Parathyroid adenoma (tissue), 2 donors: Measurements from ENCODE around the gene TMEM135.

Experiments used
- H2AFZ ChIP-seq: fragments of 300-600 bp; sonication (generic); one replicate; pipeline ENCODE4 v1.7.0; 2017; ENCODE audit warnings: antibody characterized with exemption, mild to moderate bottlenecking
- H3K27ac ChIP-seq: fragments of 300-600 bp; sonication (generic); one replicate; pipeline ENCODE4 v1.7.0; 2017
- H3K27me3 ChIP-seq: fragments of 300-600 bp; sonication (generic); one replicate; pipeline ENCODE4 v1.7.0; 2017; ENCODE audit warnings: low read length; ENCODE audit not compliant: control insufficient read depth, insufficient read depth
- H3K36me3 ChIP-seq: fragments of 300-600 bp; sonication (generic); one replicate; pipeline ENCODE4 v1.7.0; 2017; ENCODE audit warnings: low read length; ENCODE audit not compliant: control insufficient read depth, insufficient read depth
- H3K4me1 ChIP-seq: fragments of 300-600 bp; sonication (generic); one replicate; pipeline ENCODE4 v1.7.0; 2017; ENCODE audit warnings: control low read depth
- H3K4me2 ChIP-seq: fragments of 300-600 bp; sonication (generic); one replicate; pipeline ENCODE4 v1.7.0; 2017; ENCODE audit warnings: low read length
- H3K4me3 ChIP-seq: fragments of 300-600 bp; sonication (generic); one replicate; pipeline ENCODE4 v1.7.0; 2017; ENCODE audit warnings: low read depth, low read length
- H3K79me2 ChIP-seq: fragments of 300-600 bp; sonication (generic); one replicate; pipeline ENCODE4 v1.7.0; 2017; ENCODE audit warnings: control low read depth
- H3K9ac ChIP-seq: fragments of 300-600 bp; sonication (generic); one replicate; pipeline ENCODE4 v1.7.0; 2017; ENCODE audit warnings: mild to moderate bottlenecking
- H3K9me3 ChIP-seq: fragments of 300-600 bp; sonication (generic); one replicate; pipeline ENCODE4 v1.7.0; 2017; ENCODE audit warnings: low read length; ENCODE audit not compliant: control insufficient read depth
- TF ChIP-seq, protein P1 (sequence below): fragments of 300-600 bp; sonication (generic); IDR thresholded peaks from one replicate; pipeline ENCODE4 v1.7.0; 2017; ENCODE audit warnings: antibody characterized with exemption, mild to moderate bottlenecking
- donor health status: primary hyperparathyroidism.

The TMEM135 gene

DNA sequence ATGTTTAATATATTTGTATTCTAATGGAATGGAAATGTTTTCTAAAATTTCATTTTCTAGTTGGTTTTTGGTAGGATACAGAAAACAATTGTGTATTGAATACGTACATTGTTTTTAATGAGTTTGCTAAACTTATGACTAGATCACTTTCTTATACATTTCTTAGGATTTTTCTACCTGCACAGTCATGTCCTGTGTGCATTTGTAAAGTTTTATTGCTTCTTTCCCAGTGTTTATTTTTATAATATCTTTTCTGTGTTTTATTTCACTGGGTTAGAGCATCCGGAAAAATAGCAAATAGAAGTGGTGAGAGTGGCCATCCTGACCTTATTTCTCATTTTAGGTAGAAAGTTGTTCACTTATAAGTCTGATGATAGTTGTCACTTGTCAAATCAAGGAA is 103.6 kb downstream of the TMEM135 start:
- no peak overlapping the region for H2AFZ ChIP-seq
- no peaks in the 10 kb centered on the region for H3K9me3 ChIP-seq
- no peak overlapping the region for H3K27ac ChIP-seq
- H3K4me2 ChIP-seq, result no peak overlapping the region
- no peaks in the 10 kb centered on the region for H3K27me3 ChIP-seq
- no peak overlapping the region for H3K9ac ChIP-seq
- H3K36me3 ChIP-seq, result no peaks in the 10 kb centered on the region
- H3K4me3 ChIP-seq, result no peak overlapping the region
- TF ChIP-seq, protein P1, sequence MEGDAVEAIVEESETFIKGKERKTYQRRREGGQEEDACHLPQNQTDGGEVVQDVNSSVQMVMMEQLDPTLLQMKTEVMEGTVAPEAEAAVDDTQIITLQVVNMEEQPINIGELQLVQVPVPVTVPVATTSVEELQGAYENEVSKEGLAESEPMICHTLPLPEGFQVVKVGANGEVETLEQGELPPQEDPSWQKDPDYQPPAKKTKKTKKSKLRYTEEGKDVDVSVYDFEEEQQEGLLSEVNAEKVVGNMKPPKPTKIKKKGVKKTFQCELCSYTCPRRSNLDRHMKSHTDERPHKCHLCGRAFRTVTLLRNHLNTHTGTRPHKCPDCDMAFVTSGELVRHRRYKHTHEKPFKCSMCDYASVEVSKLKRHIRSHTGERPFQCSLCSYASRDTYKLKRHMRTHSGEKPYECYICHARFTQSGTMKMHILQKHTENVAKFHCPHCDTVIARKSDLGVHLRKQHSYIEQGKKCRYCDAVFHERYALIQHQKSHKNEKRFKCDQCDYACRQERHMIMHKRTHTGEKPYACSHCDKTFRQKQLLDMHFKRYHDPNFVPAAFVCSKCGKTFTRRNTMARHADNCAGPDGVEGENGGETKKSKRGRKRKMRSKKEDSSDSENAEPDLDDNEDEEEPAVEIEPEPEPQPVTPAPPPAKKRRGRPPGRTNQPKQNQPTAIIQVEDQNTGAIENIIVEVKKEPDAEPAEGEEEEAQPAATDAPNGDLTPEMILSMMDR, result no peak
- H3K4me1 ChIP-seq, result no peaks in the 10 kb centered on the region
- peaks cover 3% of the 10 kb centered on the region for H3K79me2 ChIP-seq

- H3K4me1 ChIP-seq, result no peaks in the 10 kb centered on the region
- H3K36me3 ChIP-seq, result no peaks in the 10 kb centered on the region
- no peaks in the 10 kb centered on the region for H3K9me3 ChIP-seq
- no peak overlapping the region for H3K9ac ChIP-seq
- H3K4me2 ChIP-seq, result no peak overlapping the region
- H3K4me3 ChIP-seq, result no peak overlapping the region
- no peak overlapping the region for H3K27ac ChIP-seq
- peaks cover 3% of the 10 kb centered on the region for H3K79me2 ChIP-seq
- H3K27me3 ChIP-seq, result no peaks in the 10 kb centered on the region
- H2AFZ ChIP-seq, result no peak overlapping the region
- TF ChIP-seq, protein P1, result no peak
Observed at GRCh38 chr11:87141980-87142514, 104.3 kb downstream of the TMEM135 start.

- TF ChIP-seq, protein P1, result no peak
- no peak overlapping the region for H3K4me2 ChIP-seq
- no peak overlapping the region for H3K9ac ChIP-seq
- no peak overlapping the region for H2AFZ ChIP-seq
- H3K27ac ChIP-seq, result no peak overlapping the region
- no peak overlapping the region for H3K4me3 ChIP-seq
- H3K36me3 ChIP-seq, result no peaks in the 10 kb centered on the region
- H3K4me1 ChIP-seq, result no peaks in the 10 kb centered on the region
- H3K27me3 ChIP-seq, result no peaks in the 10 kb centered on the region
- peaks cover 8% of the 10 kb centered on the region for H3K79me2 ChIP-seq
- no peaks in the 10 kb centered on the region for H3K9me3 ChIP-seq
Observed at GRCh38 chr11:87142594-87142993, 104.9 kb downstream of the TMEM135 start.

GRCh38 chr11:87143641-87144040 is 105.9 kb downstream of the TMEM135 start:
- H3K9ac ChIP-seq, result no peak overlapping the region
- TF ChIP-seq, protein P1, result no peak

GRCh38 chr11:87144252-87144651 is 106.5 kb downstream of the TMEM135 start:
- Histone ChIP-seq H3K27ac (no peak overlapping the region), H3K4me2 (no peak overlapping the region), H3K27me3 (no peaks in the 10 kb centered on the region), H3K4me3 (no peak overlapping the region), H3K9me3 (no peaks in the 10 kb centered on the region), H3K36me3 (no peaks in the 10 kb centered on the region), H3K9ac (no peak overlapping the region), H3K4me1 (no peaks in the 10 kb centered on the region), H3K79me2 (peaks cover 8% of the 10 kb centered on the region), H2AFZ (no peak overlapping the region)
- TF ChIP-seq, protein P1, result no peak

More at GRCh38 chr11:87143641-87144040, 105.9 kb downstream of the TMEM135 start:
- Histone ChIP-seq H3K79me2 (peaks cover 8% of the 10 kb centered on the region), H3K4me1 (no peaks in the 10 kb centered on the region), H3K9me3 (no peaks in the 10 kb centered on the region), H2AFZ (no peak overlapping the region), H3K27ac (no peak overlapping the region), H3K27me3 (no peaks in the 10 kb centered on the region), H3K36me3 (no peaks in the 10 kb centered on the region), H3K4me2 (no peak overlapping the region), H3K4me3 (no peak overlapping the region)
